Stimulated activated CD4-positive, alpha-beta T cell treated with anti-CD3 and anti-CD28 coated beads, Interleukin-15, amount 100 ng/mL, for 1 hour (primary cell): ENCODE data around the gene UQCRH.
"Not testable (repeated sequence)": the region's sequence is repeated elsewhere in the genome, so short reads cannot be mapped to it uniquely, and the experiment has no call there.

Experiments
- DNase-seq, 2 donors: peaks; one replicate each; pipeline ENCODE4 v3.0.0-alpha.2; 2020; ENCODE audit warnings: low read depth in 1 of 2, low spot score in 1 of 2

UQCRH gene

DNA sequence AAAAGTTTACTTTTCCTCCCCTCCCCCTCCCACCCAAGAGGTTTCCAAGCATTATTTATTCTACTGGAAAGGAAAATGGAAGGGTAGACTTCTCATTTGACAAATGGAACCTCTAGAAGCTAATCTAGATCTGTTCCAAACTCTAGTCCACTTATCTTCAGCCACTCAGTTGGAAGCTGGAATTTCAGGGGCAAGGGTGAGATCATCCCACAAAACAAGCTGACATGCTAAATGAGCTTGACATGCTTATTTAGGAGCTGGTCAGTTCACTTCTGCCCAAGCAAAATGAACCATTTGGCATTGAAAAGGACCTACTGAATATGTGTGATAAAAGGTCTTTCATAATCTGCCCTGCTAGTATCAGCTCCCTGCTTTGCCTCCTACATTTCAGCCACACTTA is 5.1 kb upstream of the UQCRH start:
- DNase-seq: no peak

- DNase-seq: no peak
Observed at GRCh38 chr1:46300673-46301405, 2.7 kb upstream of the UQCRH start.

DNA sequence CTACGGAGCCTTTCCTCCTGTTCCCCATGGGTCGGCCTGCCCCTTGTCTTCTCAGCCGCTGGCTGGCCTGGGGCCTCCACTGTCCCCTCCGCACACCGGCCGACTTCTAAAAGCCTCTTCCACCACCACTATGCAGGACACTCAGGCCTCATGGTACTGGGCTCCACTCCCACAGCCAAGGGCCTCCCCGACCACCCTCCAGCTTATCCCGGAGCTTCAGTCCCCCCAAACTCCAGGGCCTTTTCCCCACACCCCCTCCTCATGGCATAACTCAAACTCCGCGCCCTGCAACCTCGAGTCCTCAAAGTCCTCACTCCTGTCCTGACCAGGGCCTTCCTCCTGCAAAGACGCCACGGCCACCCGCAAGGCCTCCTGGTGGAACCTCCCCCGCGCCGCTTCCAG is 2.1 kb upstream of the UQCRH start:
- DNase-seq: no peak

DNA sequence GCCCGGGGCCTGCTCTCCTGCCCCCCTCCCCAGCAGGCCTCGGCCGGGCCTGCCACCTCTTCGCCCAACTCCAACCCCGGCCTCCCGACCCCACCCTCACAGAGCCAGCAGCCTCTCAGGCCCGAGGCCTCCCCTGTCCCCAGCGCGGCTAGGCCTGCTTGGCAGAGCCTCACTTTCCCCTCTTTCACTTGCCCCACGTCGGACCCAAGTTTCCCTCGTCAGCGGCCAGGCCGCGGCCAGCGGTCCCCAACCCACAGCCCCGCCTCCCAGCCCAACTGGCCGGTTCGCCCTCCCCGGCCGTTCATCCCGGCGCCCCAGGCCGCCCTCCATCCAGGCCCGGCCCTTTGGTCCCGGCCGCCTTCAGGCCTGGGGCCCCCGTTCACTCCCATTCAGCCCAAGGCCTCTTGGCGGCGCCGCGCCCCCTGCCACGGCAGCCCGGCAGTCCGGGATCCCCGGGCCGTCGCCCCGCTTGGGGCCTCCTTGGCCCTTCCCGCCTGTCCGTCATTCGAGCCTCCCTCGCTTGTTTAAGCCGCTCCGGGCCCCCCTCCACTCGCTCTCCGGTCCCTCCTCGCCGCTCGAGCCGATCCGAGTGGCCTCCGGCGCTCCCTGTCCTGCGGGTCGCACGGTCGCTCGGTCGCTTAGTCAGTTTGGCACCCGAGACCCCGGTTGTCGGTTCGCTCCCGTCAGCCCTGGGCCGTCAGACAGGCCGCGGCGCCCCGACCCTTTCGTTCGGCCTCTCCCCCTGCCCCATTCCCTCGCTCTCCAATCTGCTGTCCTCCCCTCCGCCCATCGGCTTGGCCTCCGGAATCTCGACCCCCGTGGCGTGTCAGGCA is 1.5 kb upstream of the UQCRH start:
- peak; percentile 24 to 40 for DNase-seq

- no peak for DNase-seq
Observed at GRCh38 chr1:46302641-46303037, 859 bp upstream of the UQCRH start.

DNA sequence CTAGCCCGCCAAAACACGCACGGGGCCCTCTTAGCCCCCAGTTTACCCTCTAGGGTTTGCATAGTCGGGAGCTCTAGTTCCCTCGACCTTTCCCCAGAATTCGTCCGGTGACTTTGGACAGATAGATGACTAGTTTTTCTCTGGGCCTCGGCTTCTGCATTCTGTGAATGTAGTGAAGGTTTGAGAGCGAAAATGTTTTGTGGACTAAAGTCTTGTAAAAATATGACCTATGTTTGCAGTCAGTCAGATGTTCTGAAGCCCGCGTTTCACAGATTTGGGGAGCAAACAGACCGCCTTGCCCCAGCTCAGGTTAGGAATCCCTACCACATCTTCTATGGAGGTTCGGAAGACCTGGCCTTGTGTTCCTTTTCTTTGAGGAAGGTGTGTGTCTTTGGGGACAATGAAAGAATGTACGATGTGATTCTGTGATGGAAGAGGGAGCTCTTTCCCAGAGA is 401 bp downstream of the UQCRH start:
- no peak for DNase-seq

- DNase-seq: no peak
Observed at GRCh38 chr1:46306159-46306530, 2.6 kb downstream of the UQCRH start.

GRCh38 chr1:46309401-46310159 is 6.1 kb downstream of the UQCRH start:
- no peak for DNase-seq

DNA sequence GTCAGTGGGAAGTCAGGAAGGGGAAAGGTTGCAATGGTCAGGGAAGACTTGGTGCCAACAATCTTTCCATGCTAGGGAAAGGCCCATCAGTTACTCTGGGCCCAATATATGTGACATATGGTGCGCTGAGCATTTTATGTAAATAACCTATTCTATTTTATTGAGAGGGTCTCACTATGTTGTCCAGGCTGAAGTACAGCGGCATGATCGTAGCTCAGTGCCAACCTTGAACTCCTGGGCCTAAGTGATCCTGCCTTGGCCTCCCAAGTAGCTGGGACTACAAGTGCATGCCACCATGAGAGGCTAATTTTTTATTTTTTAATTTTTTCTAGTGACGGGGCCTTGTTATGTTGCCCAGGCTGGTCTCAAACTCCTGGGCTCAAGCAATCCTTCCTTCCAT is 6.8 kb downstream of the UQCRH start:
- DNase-seq: no peak

DNA sequence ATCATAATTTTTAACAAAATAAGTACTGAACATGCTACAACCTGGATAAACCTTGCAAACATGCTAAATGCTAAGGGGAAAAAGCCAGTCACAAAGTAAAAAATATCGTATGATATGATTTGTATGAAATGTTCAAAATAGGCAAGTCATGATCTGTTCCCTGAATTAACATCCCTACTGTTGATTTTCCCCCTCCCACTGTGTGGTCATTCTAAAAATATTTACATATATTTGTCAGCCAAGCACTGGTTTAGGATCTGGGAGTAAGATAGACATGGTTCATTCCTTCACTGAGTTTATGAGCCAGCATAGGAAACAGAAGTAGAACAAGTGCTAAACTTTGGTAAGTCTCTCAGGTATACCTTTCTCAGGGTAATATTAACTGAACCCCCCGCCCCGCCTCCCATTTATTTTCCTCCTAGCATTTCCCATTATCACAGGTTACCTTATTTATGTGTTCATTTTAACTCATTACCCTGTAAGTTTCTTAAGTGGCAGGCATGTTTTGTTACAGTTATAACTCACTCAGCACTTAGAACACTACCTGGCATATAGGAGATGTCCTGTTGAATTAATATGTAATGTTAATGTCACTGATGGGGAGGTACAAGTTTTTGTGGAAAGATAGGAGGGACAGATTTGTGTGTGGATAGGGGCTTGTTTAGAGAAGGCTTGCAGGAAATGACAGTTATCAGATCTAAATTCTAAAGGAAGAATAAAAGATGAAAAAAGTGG is 12.3 kb downstream of the UQCRH start:
- no peak for DNase-seq

DNA sequence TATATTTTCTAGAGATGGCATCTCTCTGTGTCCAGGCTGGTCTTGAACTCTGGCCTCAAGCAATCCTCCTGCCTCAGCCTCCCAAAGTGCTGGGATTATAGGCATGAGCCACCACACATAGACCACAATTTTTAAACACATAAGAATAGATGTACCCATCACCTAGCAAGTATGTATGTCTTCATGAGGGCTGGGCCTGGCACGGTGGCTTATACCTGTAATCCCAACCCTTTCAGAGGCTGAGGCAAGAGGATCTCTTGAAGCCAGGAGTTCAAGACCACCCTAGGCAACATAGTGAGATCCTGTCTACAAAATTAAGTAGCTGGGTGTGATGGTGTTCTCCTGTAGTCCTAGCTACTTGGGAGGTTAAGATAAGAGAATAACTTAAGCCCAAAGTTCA is 13.8 kb downstream of the UQCRH start:
- DNase-seq: no peak

DNA sequence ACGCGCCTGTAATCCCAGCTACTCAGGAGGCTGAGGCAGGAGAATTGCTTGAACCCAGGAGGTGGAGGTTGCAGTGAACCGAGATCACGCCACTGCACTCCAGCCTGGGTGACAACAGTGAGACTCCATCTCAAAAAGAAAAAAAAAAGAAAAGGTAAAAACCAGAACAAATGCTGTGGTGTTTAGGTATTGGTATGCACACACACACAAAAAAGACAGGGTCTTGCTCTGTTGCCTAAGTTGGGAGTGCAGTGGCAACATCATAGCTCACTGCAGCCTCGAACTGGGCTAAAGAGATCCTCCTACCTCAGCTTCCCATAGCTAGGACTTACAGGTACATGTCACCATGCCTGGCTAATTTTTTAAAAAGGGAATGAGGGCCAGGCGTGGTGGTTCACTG is 15.8 kb downstream of the UQCRH start:
- not testable (repeated sequence) for DNase-seq

- not testable (repeated sequence) for DNase-seq
Observed at GRCh38 chr1:46319960-46320914, 16.7 kb downstream of the UQCRH start.

DNA sequence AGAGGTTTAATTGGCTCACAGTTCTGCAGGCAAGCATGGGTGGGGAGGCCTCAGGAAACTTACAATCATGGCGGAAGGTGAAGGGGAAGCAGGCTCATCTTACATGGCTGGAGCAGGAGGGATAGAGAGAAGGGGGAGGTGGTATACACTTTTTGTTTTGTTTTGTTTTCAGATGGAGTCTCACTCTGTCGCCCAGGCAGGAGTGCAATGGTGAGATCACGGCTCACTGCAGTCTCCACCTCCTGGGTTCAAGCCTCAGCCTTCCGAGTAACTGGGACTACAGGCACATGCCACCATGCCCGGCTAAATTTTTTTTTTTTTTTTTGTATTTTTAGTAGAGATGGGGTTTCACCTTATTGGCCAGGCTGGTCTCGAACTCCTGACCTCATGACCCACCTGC is 18.7 kb downstream of the UQCRH start:
- DNase-seq: not testable (repeated sequence)

GRCh38 chr1:46325285-46326076 is 22.0 kb downstream of the UQCRH start:
- DNase-seq: not testable (repeated sequence)

GRCh38 chr1:46328182-46328581 is 24.7 kb downstream of the UQCRH start:
- not testable (repeated sequence) for DNase-seq

DNA sequence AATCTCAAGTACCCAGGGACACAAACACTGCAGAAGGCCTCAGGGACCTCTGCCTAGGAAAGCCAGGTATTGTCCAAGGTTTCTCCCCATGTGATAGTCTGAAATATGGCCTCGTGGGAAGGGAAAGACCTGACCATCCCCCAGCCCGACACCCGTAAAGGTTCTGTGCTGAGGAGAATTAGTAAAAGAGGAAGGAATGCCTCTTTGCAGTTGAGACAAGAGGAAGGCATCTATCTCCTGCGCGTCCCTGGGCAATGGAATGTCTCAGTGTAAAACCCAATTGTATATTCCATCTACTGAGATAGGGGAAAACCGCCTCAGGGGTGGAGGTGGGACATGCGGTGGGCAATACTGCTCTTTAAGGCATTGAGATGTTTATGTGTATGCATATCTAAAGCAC is 26.3 kb downstream of the UQCRH start:
- DNase-seq: not testable (repeated sequence)

DNA sequence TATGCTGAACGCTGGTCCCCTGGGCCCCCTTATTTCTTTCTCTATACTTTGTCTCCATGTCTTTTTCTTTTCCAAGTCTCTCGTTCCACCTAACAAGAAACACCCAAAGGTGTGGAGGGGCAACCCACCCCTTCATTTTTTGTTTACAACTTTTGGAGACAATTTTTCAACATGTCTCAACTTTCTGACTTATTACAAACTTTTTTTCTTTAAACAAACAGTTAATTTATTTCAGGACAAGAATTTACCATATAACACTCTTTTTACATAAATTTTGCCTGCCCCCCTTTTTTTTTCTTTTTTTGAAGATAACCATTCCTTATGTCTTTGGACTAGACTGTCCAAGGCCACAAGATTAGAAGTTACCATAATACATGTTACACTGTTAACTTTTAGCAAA is 26.9 kb downstream of the UQCRH start:
- not testable (repeated sequence) for DNase-seq
